ENCODE data around the gene C6orf47. TPM values are rescaled to one million over a fixed set of nuclear protein-coding genes. Genes with fewer than 3 reads are reported as not detected.

C6orf47 gene
- polyA plus RNA-seq, 1 donor from 2014 or later: 17.2 TPM

GRCh38 chr6:31627690-31628287 is 32.8 kb downstream of the C6orf47 start:
- Histone ChIP-seq H3K4me3 (ENCODE audit: low read length) (no peak overlapping the region), H4K20me1 (ENCODE audit: insufficient read depth) (no peaks in the 10 kb centered on the region), H3K79me2 (replicated peaks; ENCODE audit: insufficient read depth, low read length) (peaks cover 32% of the 10 kb centered on the region)

GRCh38 chr6:31626952-31627351 is 33.6 kb downstream of the C6orf47 start:
- Histone ChIP-seq H4K20me1 (ENCODE audit: insufficient read depth) (no peaks in the 10 kb centered on the region), H3F3A (ENCODE audit: insufficient read depth, low read length, poor library complexity, severe bottlenecking) (no peaks in the 10 kb centered on the region), H3K36me3 (ENCODE audit: insufficient read depth, low read length) (peaks cover 5% of the 10 kb centered on the region), H3K79me2 (replicated peaks; ENCODE audit: insufficient read depth, low read length) (peaks cover 40% of the 10 kb centered on the region), H3K4me2 (ENCODE audit: low read length) (no peak overlapping the region), H3K27ac (ENCODE audit: low read length) (no peak overlapping the region), H2AFZ (ENCODE audit: low read depth, low read length) (no peak overlapping the region), H3K9me3 (ENCODE audit: low read length) (no peaks in the 10 kb centered on the region), H3K9me2 (ENCODE audit: insufficient read depth, low read length) (no peaks in the 10 kb centered on the region), H3K27me3 (ENCODE audit: insufficient read depth, low read depth, low read length) (no peaks in the 10 kb centered on the region), H3K4me3 (ENCODE audit: low read length) (no peak overlapping the region), H3K9ac (ENCODE audit: low read length) (no peak overlapping the region)
- TF ChIP-seq EZH2 (IDR thresholded peaks at IDR 0.05; ENCODE audit: borderline replicate concordance, insufficient read depth, low read length, poor library complexity, severe bottlenecking): no peak

More at GRCh38 chr6:31627690-31628287, 32.8 kb downstream of the C6orf47 start:
- Histone ChIP-seq H3F3A (ENCODE audit: insufficient read depth, low read length, poor library complexity, severe bottlenecking) (no peaks in the 10 kb centered on the region), H3K9me2 (ENCODE audit: insufficient read depth, low read length) (no peaks in the 10 kb centered on the region), H3K9ac (ENCODE audit: low read length) (no peak overlapping the region), H3K9me3 (ENCODE audit: low read length) (no peaks in the 10 kb centered on the region), H3K27me3 (ENCODE audit: insufficient read depth, low read depth, low read length) (no peaks in the 10 kb centered on the region), H3K36me3 (ENCODE audit: insufficient read depth, low read length) (peaks cover 5% of the 10 kb centered on the region), H2AFZ (ENCODE audit: low read depth, low read length) (no peak overlapping the region), H3K27ac (ENCODE audit: low read length) (no peak overlapping the region), H3K4me2 (ENCODE audit: low read length) (no peak overlapping the region)
- TF ChIP-seq TAF1 (IDR thresholded peaks at IDR 0.05; ENCODE audit: low read depth): no peak
- no peak for TF ChIP-seq SMC3 (conservative IDR thresholded peaks at IDR 0.05; ENCODE audit: poor library complexity)
- no peak for TF ChIP-seq EP300 (conservative IDR thresholded peaks at IDR 0.05; ENCODE audit: poor library complexity, severe bottlenecking)
- TF ChIP-seq REST (IDR thresholded peaks at IDR 0.05; ENCODE audit: borderline replicate concordance): no peak
- no peak for TF ChIP-seq MXI1 (conservative IDR thresholded peaks at IDR 0.05; ENCODE audit: poor library complexity, severe bottlenecking)

- no peaks in the 10 kb centered on the region for H4K20me1 ChIP-seq (ENCODE audit: insufficient read depth)
- TF ChIP-seq POLR2AphosphoS5 (IDR thresholded peaks at IDR 0.05): no peak
- no peak for TF ChIP-seq RAD21 (conservative IDR thresholded peaks at IDR 0.05)
- no peak for TF ChIP-seq EZH2 (IDR thresholded peaks at IDR 0.05; ENCODE audit: borderline replicate concordance, insufficient read depth, low read length, poor library complexity, severe bottlenecking)
- H3K27ac ChIP-seq (ENCODE audit: low read length): no peak overlapping the region
Measured at GRCh38 chr6:31624070-31624469, 36.5 kb downstream of the C6orf47 start.

More at GRCh38 chr6:31624070-31624469, 36.5 kb downstream of the C6orf47 start:
- Histone ChIP-seq H3K27me3 (ENCODE audit: insufficient read depth, low read depth, low read length) (no peaks in the 10 kb centered on the region), H2AFZ (ENCODE audit: low read depth, low read length) (no peak overlapping the region), H3K36me3 (ENCODE audit: insufficient read depth, low read length) (peaks cover 5% of the 10 kb centered on the region), H3F3A (ENCODE audit: insufficient read depth, low read length, poor library complexity, severe bottlenecking) (no peaks in the 10 kb centered on the region), H3K79me2 (replicated peaks; ENCODE audit: insufficient read depth, low read length) (peaks cover 53% of the 10 kb centered on the region), H3K4me2 (ENCODE audit: low read length) (no peak overlapping the region), H3K4me3 (ENCODE audit: low read length) (no peak overlapping the region), H3K9me2 (ENCODE audit: insufficient read depth, low read length) (no peaks in the 10 kb centered on the region), H3K9me3 (ENCODE audit: low read length) (no peaks in the 10 kb centered on the region), H3K9ac (ENCODE audit: low read length) (no peak overlapping the region)

All from neural cell (in vitro differentiated cells).